ENCODE measurements around the gene RAD51C. TPM values are rescaled to one million over a fixed set of nuclear protein-coding genes. Genes with fewer than 3 reads are reported as not detected.

The RAD51C gene
- total RNA-seq, 2 experiments from 2014 or later = 51.0 to 118 TPM

GRCh38 chr17:58753026-58753425 lies 60.6 kb downstream of the RAD51C start:
- POLR2A ChIA-PET = interaction anchor here (0.6 kb wide), 1 partner anchor 36 kb away, joined by 3 read pairs; no protein-coding TSS in a partner anchor
- Histone ChIP-seq H3K79me2 (ENCODE audit: insufficient read depth, low read depth, low read length) (no peaks in the 10 kb centered on the region), H2AFZ (ENCODE audit: low read length) (no peak overlapping the region), H3K27ac (ENCODE audit: low read depth, low read length, poor library complexity, severe bottlenecking) (no peak overlapping the region), H3K4me2 (ENCODE audit: low read length) (no peak overlapping the region), H3K4me3 (ENCODE audit: low read depth, low read length, poor library complexity, severe bottlenecking) (no peak overlapping the region), H3K36me3 (ENCODE audit: insufficient read depth, low read length) (no peaks in the 10 kb centered on the region), H3K4me1 (ENCODE audit: insufficient read depth, low read length, poor library complexity, severe bottlenecking) (peaks cover 14% of the 10 kb centered on the region), H4K20me1 (ENCODE audit: insufficient read depth, low read length) (no peaks in the 10 kb centered on the region), H3K9me3 (ENCODE audit: low read length) (no peaks in the 10 kb centered on the region), H3K9me2 (ENCODE audit: insufficient read depth, low read length) (no peaks in the 10 kb centered on the region)
- DNase-seq (ENCODE audit: low spot score) = no peak
- intact Hi-C loops (cut with micrococcal nuclease; ENCODE audit: unreplicated experiment) = no loop called here
- BruUV-seq (replicated peaks) = no TSS peak
- TF ChIP-seq EZH2phosphoT487 (IDR thresholded peaks at IDR 0.05; ENCODE audit: borderline replicate concordance, low read depth, low read length) (no peak), CTCF (conservative IDR thresholded peaks at IDR 0.05; ENCODE audit: low read length) (no peak)
- CTCF ChIA-PET (ENCODE audit: unreplicated experiment) = no interaction called here

DNA sequence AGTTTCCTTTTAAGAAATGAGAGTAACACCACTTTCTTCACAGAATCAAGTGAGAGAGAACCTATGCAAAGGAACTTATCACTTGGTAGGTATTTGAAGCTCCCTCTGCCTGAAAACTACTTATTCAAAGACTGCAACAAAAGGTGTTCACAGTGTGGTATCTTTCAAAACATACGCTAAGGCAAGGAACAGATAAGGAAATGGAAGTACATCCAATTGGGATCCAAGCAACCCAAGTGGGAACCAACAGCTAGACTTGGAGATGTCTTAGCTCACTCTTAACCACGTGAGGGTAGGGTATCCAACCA lies 62.8 kb downstream of the RAD51C start:
- Histone ChIP-seq H4K20me1 (ENCODE audit: insufficient read depth, low read length) (no peaks in the 10 kb centered on the region), H3K4me1 (ENCODE audit: insufficient read depth, low read length, poor library complexity, severe bottlenecking) (peaks cover 14% of the 10 kb centered on the region), H3K79me2 (ENCODE audit: insufficient read depth, low read depth, low read length) (no peaks in the 10 kb centered on the region), H3K9me3 (ENCODE audit: low read length) (no peaks in the 10 kb centered on the region), H3K27ac (ENCODE audit: low read depth, low read length, poor library complexity, severe bottlenecking) (no peak overlapping the region), H3K4me3 (ENCODE audit: low read depth, low read length, poor library complexity, severe bottlenecking) (peak overlapping the region; percentile 75), H3K4me2 (ENCODE audit: low read length) (peak overlapping the region; percentile 93), H3K36me3 (ENCODE audit: insufficient read depth, low read length) (no peaks in the 10 kb centered on the region), H3K9me2 (ENCODE audit: insufficient read depth, low read length) (no peaks in the 10 kb centered on the region), H2AFZ (ENCODE audit: low read length) (peak overlapping the region; percentile 22; the same call in 1 of the 2 replicates)
- CTCF ChIA-PET (ENCODE audit: unreplicated experiment) = no interaction called here
- BruUV-seq (replicated peaks) = no TSS peak
- TF ChIP-seq EZH2phosphoT487 (IDR thresholded peaks at IDR 0.05; ENCODE audit: borderline replicate concordance, low read depth, low read length) = no peak
- intact Hi-C loops (cut with micrococcal nuclease; ENCODE audit: unreplicated experiment) = no loop called here
- no peak for DNase-seq (ENCODE audit: low spot score)
- POLR2A ChIA-PET = interaction anchor here (0.6 kb wide), 1 partner anchor 25 kb away, joined by 3 read pairs; no protein-coding TSS in a partner anchor

- CTCF ChIA-PET (ENCODE audit: unreplicated experiment) = no interaction called here
- intact Hi-C loops (cut with micrococcal nuclease; ENCODE audit: unreplicated experiment) = no loop called here
- POLR2A ChIA-PET = no interaction called here
Measured at GRCh38 chr17:58755577-58756245, 63.3 kb downstream of the RAD51C start, which contains the start of gene PPM1E. Gene PPM1E (plus strand): TSS chr17:58755854.

More at GRCh38 chr17:58755577-58756245, 63.3 kb downstream of the RAD51C start, which contains the start of gene PPM1E:
- Histone ChIP-seq H3K4me3 (ENCODE audit: low read depth, low read length, poor library complexity, severe bottlenecking) (peak within 1 kb of the TSS; percentile 75), H3K9me3 (ENCODE audit: low read length) (no peaks in the 10 kb centered on the region), H3K4me2 (ENCODE audit: low read length) (peak within 1 kb of the TSS; percentile 93), H3K27ac (ENCODE audit: low read depth, low read length, poor library complexity, severe bottlenecking) (no peak within 1 kb of the TSS), H2AFZ (ENCODE audit: low read length) (peak within 1 kb of the TSS; percentile 22; the same call in 1 of the 2 replicates), H3K36me3 (ENCODE audit: insufficient read depth, low read length) (no peaks in the 10 kb centered on the region), H3K79me2 (ENCODE audit: insufficient read depth, low read depth, low read length) (no peaks in the 10 kb centered on the region), H3K9me2 (ENCODE audit: insufficient read depth, low read length) (no peaks in the 10 kb centered on the region), H4K20me1 (ENCODE audit: insufficient read depth, low read length) (no peaks in the 10 kb centered on the region), H3K4me1 (ENCODE audit: insufficient read depth, low read length, poor library complexity, severe bottlenecking) (peaks cover 14% of the 10 kb centered on the region)
- BruUV-seq (replicated peaks) = no TSS peak
- peak; percentile 66 for DNase-seq (ENCODE audit: low spot score)
- no peak for TF ChIP-seq EZH2phosphoT487 (IDR thresholded peaks at IDR 0.05; ENCODE audit: borderline replicate concordance, low read depth, low read length)
- TF ChIP-seq CTCF (conservative IDR thresholded peaks at IDR 0.05; ENCODE audit: low read length) = no peak

All from OCI-LY7 (cell line).